ENCODE results near the gene SLC47A2. TPM values are rescaled to one million over a fixed set of nuclear protein-coding genes. Genes with fewer than 3 reads are reported as not detected.

Gene SLC47A2
- polyA plus RNA-seq, 1 experiment, result not detected

DNA sequence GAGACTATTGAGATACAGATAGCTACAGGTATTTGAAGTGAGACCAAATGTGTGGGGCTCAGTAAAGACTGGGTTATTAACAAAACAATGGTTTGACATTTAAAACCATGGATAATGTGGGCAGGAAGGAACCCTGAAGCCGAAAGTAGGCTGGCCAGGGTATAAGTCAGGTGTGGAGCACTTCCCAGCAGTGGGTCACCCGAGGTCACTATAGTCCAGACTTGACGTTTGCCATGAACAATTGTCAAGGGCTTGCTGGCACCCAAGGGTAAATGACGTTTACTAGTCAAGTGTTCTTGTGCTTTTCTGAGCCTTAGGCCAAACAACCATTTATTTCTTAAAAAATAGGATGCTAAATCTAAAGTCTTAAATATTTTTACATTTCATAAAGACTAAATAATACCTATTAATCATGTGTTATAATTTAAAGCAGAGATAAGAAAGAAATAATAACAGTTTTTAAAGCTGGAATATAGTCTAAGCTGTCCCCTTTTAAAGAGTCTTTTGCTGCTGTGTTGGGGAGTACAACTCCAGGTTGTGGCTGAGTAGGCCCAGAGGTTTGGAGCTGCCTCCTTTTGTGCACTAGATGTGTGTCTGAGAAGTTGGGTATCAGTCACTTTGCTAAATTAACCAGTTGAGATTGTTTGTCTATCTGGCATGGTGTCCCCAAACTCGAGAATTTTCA is 52.1 kb downstream of the SLC47A2 start:
- Histone ChIP-seq H3K4me3 (ENCODE audit: low read depth, low read length) (no peak overlapping the region), H3K27me3 (ENCODE audit: control insufficient read depth, insufficient read depth, low read length) (no peaks in the 10 kb centered on the region), H3K36me3 (ENCODE audit: control insufficient read depth, insufficient read depth, low read length) (peaks cover 1% of the 10 kb centered on the region)
- ChIA-PET POLR2A (no interaction called here), CTCF (interaction anchor here (0.8 kb wide), 1 partner anchor 30 kb away, joined by 3 read pairs; no protein-coding TSS in a partner anchor)
- TF ChIP-seq, protein P1, sequence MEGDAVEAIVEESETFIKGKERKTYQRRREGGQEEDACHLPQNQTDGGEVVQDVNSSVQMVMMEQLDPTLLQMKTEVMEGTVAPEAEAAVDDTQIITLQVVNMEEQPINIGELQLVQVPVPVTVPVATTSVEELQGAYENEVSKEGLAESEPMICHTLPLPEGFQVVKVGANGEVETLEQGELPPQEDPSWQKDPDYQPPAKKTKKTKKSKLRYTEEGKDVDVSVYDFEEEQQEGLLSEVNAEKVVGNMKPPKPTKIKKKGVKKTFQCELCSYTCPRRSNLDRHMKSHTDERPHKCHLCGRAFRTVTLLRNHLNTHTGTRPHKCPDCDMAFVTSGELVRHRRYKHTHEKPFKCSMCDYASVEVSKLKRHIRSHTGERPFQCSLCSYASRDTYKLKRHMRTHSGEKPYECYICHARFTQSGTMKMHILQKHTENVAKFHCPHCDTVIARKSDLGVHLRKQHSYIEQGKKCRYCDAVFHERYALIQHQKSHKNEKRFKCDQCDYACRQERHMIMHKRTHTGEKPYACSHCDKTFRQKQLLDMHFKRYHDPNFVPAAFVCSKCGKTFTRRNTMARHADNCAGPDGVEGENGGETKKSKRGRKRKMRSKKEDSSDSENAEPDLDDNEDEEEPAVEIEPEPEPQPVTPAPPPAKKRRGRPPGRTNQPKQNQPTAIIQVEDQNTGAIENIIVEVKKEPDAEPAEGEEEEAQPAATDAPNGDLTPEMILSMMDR (IDR thresholded peaks at IDR 0.05; ENCODE audit: insufficient read depth, low read depth, low read length), result no peak
- DNase-seq (ENCODE audit: low read depth), result no peak

DNA sequence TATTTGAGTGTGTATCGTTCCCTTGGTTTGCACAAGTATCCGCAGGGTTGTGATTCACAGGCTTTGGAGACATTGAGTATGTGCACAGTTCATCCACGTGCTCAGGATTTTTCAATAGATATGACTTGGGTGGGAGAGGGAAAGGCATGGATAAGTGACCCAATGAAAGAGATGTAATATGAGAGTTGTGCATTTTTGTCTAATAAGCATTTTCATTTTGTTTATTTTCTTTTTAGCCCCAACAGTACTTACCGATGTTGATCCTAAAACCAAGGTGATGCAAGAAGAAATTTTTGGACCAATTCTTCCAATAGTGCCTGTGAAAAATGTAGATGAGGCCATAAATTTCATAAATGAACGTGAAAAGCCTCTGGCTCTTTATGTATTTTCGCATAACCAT is 53.3 kb downstream of the SLC47A2 start:
- DNase-seq (ENCODE audit: low read depth), result no peak
- POLR2A ChIA-PET, result interaction anchor here (0.6 kb wide), 1 partner anchor 31 kb away, joined by 3 read pairs; no protein-coding TSS in a partner anchor
- Histone ChIP-seq H3K27me3 (ENCODE audit: control insufficient read depth, insufficient read depth, low read length) (no peaks in the 10 kb centered on the region), H3K36me3 (ENCODE audit: control insufficient read depth, insufficient read depth, low read length) (peaks cover 1% of the 10 kb centered on the region), H3K4me3 (ENCODE audit: low read depth, low read length) (no peak overlapping the region)
- CTCF ChIA-PET, result interaction anchor here (1.2 kb wide), 1 partner anchor 14 kb away, joined by 4 read pairs; the partner anchor contains the start of gene ALDH3A2
- TF ChIP-seq, protein P1 (IDR thresholded peaks at IDR 0.05; ENCODE audit: insufficient read depth, low read depth, low read length), result no peak

DNA sequence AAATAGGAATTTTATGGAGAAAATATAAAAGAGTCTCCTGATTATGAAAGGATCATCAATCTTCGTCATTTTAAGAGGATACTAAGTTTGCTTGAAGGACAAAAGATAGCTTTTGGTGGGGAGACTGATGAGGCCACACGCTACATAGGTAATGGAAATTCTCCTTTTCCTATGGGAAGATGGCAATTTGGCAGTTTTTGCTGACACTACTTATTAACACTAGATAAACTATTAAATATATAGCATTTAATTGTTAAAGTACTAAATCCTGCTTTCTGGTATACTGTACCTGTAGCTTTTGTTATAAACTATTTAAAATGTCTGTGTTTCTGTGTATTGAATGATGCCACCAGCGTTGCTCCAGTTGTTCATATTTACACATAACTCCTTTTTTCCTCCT is 55.3 kb downstream of the SLC47A2 start:
- ChIA-PET CTCF (interaction anchor here (1.3 kb wide), 1 partner anchor 11 kb away, joined by 3 read pairs; no protein-coding TSS in a partner anchor), POLR2A (no interaction called here)
- no peak for DNase-seq (ENCODE audit: low read depth)
- no peaks in the 10 kb centered on the region for H3K27me3 ChIP-seq (ENCODE audit: control insufficient read depth, insufficient read depth, low read length)
- H3K36me3 ChIP-seq (ENCODE audit: control insufficient read depth, insufficient read depth, low read length), result peaks cover 1% of the 10 kb centered on the region
- TF ChIP-seq, protein P1 (IDR thresholded peaks at IDR 0.05; ENCODE audit: insufficient read depth, low read depth, low read length), result no peak
- no peak overlapping the region for H3K4me3 ChIP-seq (ENCODE audit: low read depth, low read length)

DNA sequence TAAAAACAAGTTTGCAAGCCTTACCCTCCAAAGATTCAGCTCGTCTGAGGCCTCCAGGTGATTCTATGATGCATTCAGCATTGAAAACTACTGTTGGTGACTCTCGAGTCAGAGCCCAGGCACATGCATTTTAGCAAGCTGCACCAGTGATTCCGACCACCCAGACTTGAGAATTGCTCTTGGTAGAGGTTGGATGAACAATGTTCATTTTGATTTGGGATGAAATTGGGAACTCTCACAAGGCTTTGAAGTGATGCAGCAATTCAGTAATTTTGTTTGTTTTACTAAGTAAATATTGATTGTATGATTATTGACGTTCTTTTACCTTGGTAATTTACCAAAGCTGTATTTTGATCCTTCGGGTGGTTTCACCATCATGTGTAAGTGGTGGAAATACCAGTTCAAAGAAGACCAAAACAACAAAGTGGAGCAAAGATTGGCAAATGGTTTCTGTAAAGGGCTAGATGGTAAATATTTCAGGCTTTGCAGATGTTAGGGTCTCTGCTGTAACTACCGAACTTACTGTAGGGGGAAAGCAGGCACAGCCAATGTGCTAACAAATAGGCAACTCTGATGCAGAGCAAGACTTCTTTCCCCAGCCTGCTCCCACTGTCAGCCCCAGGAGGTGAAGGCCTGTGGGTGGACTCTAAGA is 56.0 kb downstream of the SLC47A2 start:
- peaks cover 3% of the 10 kb centered on the region; the same call in 1 of the 2 replicates for H3K36me3 ChIP-seq (ENCODE audit: control insufficient read depth, insufficient read depth, low read length)
- POLR2A ChIA-PET, result no interaction called here
- no peak for DNase-seq (ENCODE audit: low read depth)
- H3K4me3 ChIP-seq (ENCODE audit: low read depth, low read length), result no peak overlapping the region
- TF ChIP-seq, protein P1 (IDR thresholded peaks at IDR 0.05; ENCODE audit: insufficient read depth, low read depth, low read length), result no peak
- H3K27me3 ChIP-seq (ENCODE audit: control insufficient read depth, insufficient read depth, low read length), result no peaks in the 10 kb centered on the region
- CTCF ChIA-PET, result interaction anchor here (1.3 kb wide), 1 partner anchor 12 kb away, joined by 3 read pairs; no protein-coding TSS in a partner anchor
